Measurements from ENCODE around the gene STRA6.

STRA6 gene

GRCh38 chr15:74217907-74218885 is 15.6 kb upstream of the STRA6 start:
- no peak overlapping the region for H3K4me2 ChIP-seq (ENCODE audit: low read depth, low read length, poor library complexity, severe bottlenecking)
- no peaks in the 10 kb centered on the region for H3K27me3 ChIP-seq (ENCODE audit: insufficient read depth, low read length, poor library complexity, severe bottlenecking)
- H3K9ac ChIP-seq (ENCODE audit: low read depth, low read length, poor library complexity, severe bottlenecking) = no peak overlapping the region
- no peaks in the 10 kb centered on the region for H3F3A ChIP-seq (ENCODE audit: low read depth)
- H2AFZ ChIP-seq (ENCODE audit: low read length) = no peak overlapping the region
- no peaks in the 10 kb centered on the region for H3K9me2 ChIP-seq (replicated peaks; ENCODE audit: low read depth, low read length)
- H4K20me1 ChIP-seq (ENCODE audit: insufficient read depth, low read length, poor library complexity, severe bottlenecking) = no peaks in the 10 kb centered on the region
- no peaks in the 10 kb centered on the region for H3K9me3 ChIP-seq (ENCODE audit: insufficient read depth, low read depth, low read length)
- TF ChIP-seq CTCF (conservative IDR thresholded peaks at IDR 0.05; ENCODE audit: low read length) (no peak), EZH2phosphoT487 (IDR thresholded peaks at IDR 0.05; ENCODE audit: borderline replicate concordance) (no peak)
- no peaks in the 10 kb centered on the region for H3K79me2 ChIP-seq (ENCODE audit: insufficient read depth, low read length)
- peaks cover 30% of the 10 kb centered on the region for H3K4me1 ChIP-seq (ENCODE audit: insufficient read depth, low read length, poor library complexity, severe bottlenecking)
- H3K36me3 ChIP-seq (ENCODE audit: insufficient read depth, low read length) = no peaks in the 10 kb centered on the region
- H3K4me3 ChIP-seq (ENCODE audit: low read length, poor library complexity, severe bottlenecking) = no peak overlapping the region

- TF ChIP-seq CTCF (conservative IDR thresholded peaks at IDR 0.05; ENCODE audit: low read length) = no peak
- no peak for TF ChIP-seq EZH2phosphoT487 (IDR thresholded peaks at IDR 0.05; ENCODE audit: borderline replicate concordance)
- Histone ChIP-seq H2AFZ (ENCODE audit: low read length) (no peak overlapping the region), H3K4me2 (ENCODE audit: low read depth, low read length, poor library complexity, severe bottlenecking) (no peak overlapping the region), H3K4me1 (ENCODE audit: insufficient read depth, low read length, poor library complexity, severe bottlenecking) (peaks cover 41% of the 10 kb centered on the region), H3K9ac (ENCODE audit: low read depth, low read length, poor library complexity, severe bottlenecking) (no peak overlapping the region), H3K27me3 (ENCODE audit: insufficient read depth, low read length, poor library complexity, severe bottlenecking) (no peaks in the 10 kb centered on the region), H3K4me3 (ENCODE audit: low read length, poor library complexity, severe bottlenecking) (no peak overlapping the region), H3K36me3 (ENCODE audit: insufficient read depth, low read length) (no peaks in the 10 kb centered on the region), H3F3A (ENCODE audit: low read depth) (no peaks in the 10 kb centered on the region), H3K79me2 (ENCODE audit: insufficient read depth, low read length) (no peaks in the 10 kb centered on the region; the same call in 1 of the 2 replicates), H3K9me2 (replicated peaks; ENCODE audit: low read depth, low read length) (no peaks in the 10 kb centered on the region), H3K9me3 (ENCODE audit: insufficient read depth, low read depth, low read length) (no peaks in the 10 kb centered on the region), H4K20me1 (ENCODE audit: insufficient read depth, low read length, poor library complexity, severe bottlenecking) (no peaks in the 10 kb centered on the region)
Observed at GRCh38 chr15:74216949-74217348, 14.4 kb upstream of the STRA6 start.

- Histone ChIP-seq H3K4me1 (ENCODE audit: insufficient read depth, low read length, poor library complexity, severe bottlenecking) (peaks cover 45% of the 10 kb centered on the region), H3K4me2 (ENCODE audit: low read depth, low read length, poor library complexity, severe bottlenecking) (no peak overlapping the region)
Observed at GRCh38 chr15:74215958-74216357, 13.4 kb upstream of the STRA6 start.

More at GRCh38 chr15:74215958-74216357, 13.4 kb upstream of the STRA6 start:
- Histone ChIP-seq H3K9ac (ENCODE audit: low read depth, low read length, poor library complexity, severe bottlenecking) (no peak overlapping the region), H3K9me3 (ENCODE audit: insufficient read depth, low read depth, low read length) (no peaks in the 10 kb centered on the region), H3K4me3 (ENCODE audit: low read length, poor library complexity, severe bottlenecking) (no peak overlapping the region), H3K9me2 (replicated peaks; ENCODE audit: low read depth, low read length) (no peaks in the 10 kb centered on the region), H3K36me3 (ENCODE audit: insufficient read depth, low read length) (no peaks in the 10 kb centered on the region), H3F3A (ENCODE audit: low read depth) (no peaks in the 10 kb centered on the region), H3K27me3 (ENCODE audit: insufficient read depth, low read length, poor library complexity, severe bottlenecking) (no peaks in the 10 kb centered on the region), H3K79me2 (ENCODE audit: insufficient read depth, low read length) (peaks cover 3% of the 10 kb centered on the region; the same call in 1 of the 2 replicates), H4K20me1 (ENCODE audit: insufficient read depth, low read length, poor library complexity, severe bottlenecking) (no peaks in the 10 kb centered on the region), H2AFZ (ENCODE audit: low read length) (no peak overlapping the region)
- TF ChIP-seq CTCF (conservative IDR thresholded peaks at IDR 0.05; ENCODE audit: low read length) (no peak), EZH2phosphoT487 (IDR thresholded peaks at IDR 0.05; ENCODE audit: borderline replicate concordance) (no peak)
